Left ventricle myocardium inferior (tissue), 1 donor: ENCODE measurements around the gene CDC25B. TPM values are rescaled to one million over a fixed set of nuclear protein-coding genes. Genes with fewer than 3 reads are reported as not detected.
"Not testable (repeated sequence)": the region's sequence is repeated elsewhere in the genome, so short reads cannot be mapped to it uniquely, and the experiment has no call there.

Source experiments
- DNase-seq: peaks from one replicate; pipeline ENCODE4 v3.0.0-alpha.2; 2020
- H3K27ac ChIP-seq: fragments of 200-600 bp; replicated peaks from 2 replicates; pipeline ENCODE4 v1.8.0; 2021
- H3K27me3 ChIP-seq: fragments of 200-600 bp; 2 replicates; pipeline ENCODE4 v1.8.0; 2021; ENCODE audit warnings: low read depth
- H3K36me3 ChIP-seq: fragments of 200-600 bp; 2 replicates; pipeline ENCODE4 v1.8.0; 2021
- H3K4me1 ChIP-seq: fragments of 200-600 bp; 2 replicates; pipeline ENCODE4 v1.8.0; 2021
- H3K4me3 ChIP-seq: fragments of 200-600 bp; 2 replicates; pipeline ENCODE4 v1.8.0; 2021; ENCODE audit warnings: mild to moderate bottlenecking, moderate library complexity
- H3K9me3 ChIP-seq: fragments of 200-600 bp; replicated peaks from 2 replicates; pipeline ENCODE4 v1.8.0; 2021
- intact Hi-C: fragments of 100-400 bp; cut with micrococcal nuclease; formaldehyde crosslinking; loops from one replicate; pipeline ENCODE4 v1.11.0; 2022
- total RNA-seq: library from RNA; stranded (reverse); fragmentation: NEBNext Ultra II Directional; extraction: Animal tissue kit (Norgen Biotek cat#: 25700); gene quantifications from one replicate; pipeline ENCODE4 v1.2.1, GENCODE V29; 2021
- TF ChIP-seq, protein P1 (sequence below): fragments of 200-600 bp; IDR thresholded peaks from 2 replicates; pipeline ENCODE4 v1.8.0; 2021; ENCODE audit warnings: antibody characterized with exemption, mild to moderate bottlenecking, borderline replicate concordance
- donor health status: DM: no; HTN: yes; CAD: no; lungs with severe emphysema.

The CDC25B gene
- total RNA-seq, 1 donor from 2014 or later = 8.1 TPM

DNA sequence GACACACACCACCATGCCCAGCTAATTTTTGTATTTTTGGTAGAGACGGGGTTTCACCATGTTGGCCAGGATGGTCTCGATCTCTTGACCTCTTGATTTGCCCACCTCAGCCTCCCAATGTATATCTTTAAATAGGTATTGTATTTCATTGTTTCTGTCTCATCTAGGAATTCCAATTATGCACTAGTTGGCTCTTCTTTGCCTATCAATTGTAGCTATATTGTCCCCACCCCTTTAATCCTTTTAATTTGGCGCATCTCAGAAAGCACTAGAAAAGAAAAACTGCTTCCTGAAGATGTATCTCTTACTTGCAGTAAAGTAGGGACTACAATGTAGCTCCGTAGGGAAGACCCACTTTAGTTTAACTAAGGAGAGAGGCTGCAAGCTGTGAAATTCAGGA lies 40.0 kb downstream of the CDC25B start:
- intact Hi-C loops = no loop called here
- DNase-seq = no peak

DNA sequence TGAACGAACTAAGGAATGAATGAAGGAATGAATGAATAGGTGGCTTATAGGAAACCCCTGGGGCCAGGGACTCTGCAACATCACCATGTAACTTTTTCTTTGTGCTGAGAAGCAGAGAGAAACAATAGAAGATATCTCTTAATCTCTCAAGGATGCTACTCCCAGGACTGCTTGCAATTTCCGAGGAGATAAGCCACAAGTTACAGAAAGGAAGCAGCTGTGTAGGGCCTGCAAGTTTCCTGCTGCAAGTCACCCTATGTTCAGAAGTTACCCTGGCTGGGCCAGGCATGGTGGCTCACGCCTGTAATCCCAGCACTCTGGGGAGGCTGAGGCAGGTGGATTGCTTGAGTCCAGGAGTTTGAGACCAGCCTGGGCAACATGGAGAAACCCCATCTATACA lies 43.2 kb downstream of the CDC25B start:
- intact Hi-C loops = no loop called here
- Histone ChIP-seq H3K27ac (no peak overlapping the region), H3K4me1 (peaks cover 13% of the 10 kb centered on the region)

More for the DNA sequence above, 40.0 kb downstream of the CDC25B start:
- no peak overlapping the region for H3K4me3 ChIP-seq
- H3K36me3 ChIP-seq = no peaks in the 10 kb centered on the region
- H3K27ac ChIP-seq = no peak overlapping the region
- no peaks in the 10 kb centered on the region for H3K4me1 ChIP-seq
- no peaks in the 10 kb centered on the region for H3K9me3 ChIP-seq
- no peaks in the 10 kb centered on the region for H3K27me3 ChIP-seq
- TF ChIP-seq, protein P1, sequence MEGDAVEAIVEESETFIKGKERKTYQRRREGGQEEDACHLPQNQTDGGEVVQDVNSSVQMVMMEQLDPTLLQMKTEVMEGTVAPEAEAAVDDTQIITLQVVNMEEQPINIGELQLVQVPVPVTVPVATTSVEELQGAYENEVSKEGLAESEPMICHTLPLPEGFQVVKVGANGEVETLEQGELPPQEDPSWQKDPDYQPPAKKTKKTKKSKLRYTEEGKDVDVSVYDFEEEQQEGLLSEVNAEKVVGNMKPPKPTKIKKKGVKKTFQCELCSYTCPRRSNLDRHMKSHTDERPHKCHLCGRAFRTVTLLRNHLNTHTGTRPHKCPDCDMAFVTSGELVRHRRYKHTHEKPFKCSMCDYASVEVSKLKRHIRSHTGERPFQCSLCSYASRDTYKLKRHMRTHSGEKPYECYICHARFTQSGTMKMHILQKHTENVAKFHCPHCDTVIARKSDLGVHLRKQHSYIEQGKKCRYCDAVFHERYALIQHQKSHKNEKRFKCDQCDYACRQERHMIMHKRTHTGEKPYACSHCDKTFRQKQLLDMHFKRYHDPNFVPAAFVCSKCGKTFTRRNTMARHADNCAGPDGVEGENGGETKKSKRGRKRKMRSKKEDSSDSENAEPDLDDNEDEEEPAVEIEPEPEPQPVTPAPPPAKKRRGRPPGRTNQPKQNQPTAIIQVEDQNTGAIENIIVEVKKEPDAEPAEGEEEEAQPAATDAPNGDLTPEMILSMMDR = no peak

DNA sequence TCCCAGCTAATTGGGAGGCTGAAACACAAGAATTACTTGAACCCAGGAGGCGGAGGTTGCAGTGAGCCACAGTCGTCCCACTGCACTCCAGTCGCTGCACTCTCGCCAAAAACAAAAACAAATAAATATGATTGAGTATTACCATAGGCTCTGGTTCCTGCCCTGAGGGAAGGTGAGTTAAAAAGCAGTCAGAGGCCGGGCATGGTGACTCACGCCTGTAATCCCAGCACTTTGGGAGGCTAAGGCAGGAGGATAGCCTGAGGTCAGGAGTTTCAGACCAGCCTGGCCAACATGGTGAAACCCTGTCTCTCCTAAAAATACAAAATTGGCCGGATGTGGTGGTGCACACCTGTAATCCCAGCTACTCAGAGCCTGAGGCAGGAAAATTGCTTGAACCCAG lies 44.1 kb downstream of the CDC25B start:
- H3K4me3 ChIP-seq, DNase-seq, H3K36me3 ChIP-seq, H3K9me3 ChIP-seq, intact Hi-C loops, H3K27ac ChIP-seq, H3K27me3 ChIP-seq: not testable (repeated sequence)
- peaks cover 13% of the 10 kb centered on the region for H3K4me1 ChIP-seq

More for the DNA sequence above, 43.2 kb downstream of the CDC25B start:
- H3K9me3 ChIP-seq = no peaks in the 10 kb centered on the region
- no peaks in the 10 kb centered on the region for H3K27me3 ChIP-seq
- TF ChIP-seq, protein P1 = no peak
- H3K4me3 ChIP-seq = no peak overlapping the region
- H3K36me3 ChIP-seq = no peaks in the 10 kb centered on the region
- DNase-seq = no peak

DNA sequence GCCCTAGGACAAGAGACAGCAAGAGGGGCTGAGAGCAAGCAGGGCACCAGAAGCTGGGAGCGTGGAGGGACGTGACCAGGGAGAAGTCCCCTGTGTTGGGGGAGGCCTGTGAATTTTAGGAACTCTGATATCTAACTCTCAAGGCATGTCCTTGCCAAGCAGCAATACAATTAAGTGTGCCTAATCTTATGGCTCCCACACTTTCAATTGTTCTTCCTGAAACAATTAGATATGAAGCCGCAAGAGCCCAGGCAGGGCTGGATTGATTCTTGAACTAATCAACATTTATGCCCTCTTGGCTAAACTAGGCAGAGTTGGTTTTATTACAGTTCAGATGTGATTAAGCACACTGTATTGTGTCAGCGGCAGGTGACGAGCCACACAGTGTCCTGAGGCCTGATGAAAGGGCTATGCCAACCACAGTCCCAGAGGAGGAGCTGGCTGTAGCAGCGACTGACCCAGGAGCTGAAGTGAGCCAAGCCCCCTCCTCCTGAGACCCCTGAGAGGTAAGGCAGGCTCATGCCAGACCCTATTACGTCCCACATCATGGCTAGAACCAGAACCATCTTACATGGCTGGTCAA lies 46.3 kb downstream of the CDC25B start:
- peaks cover 31% of the 10 kb centered on the region for H3K4me1 ChIP-seq
- intact Hi-C loops = no loop called here
- DNase-seq = no peak
- no peaks in the 10 kb centered on the region for H3K9me3 ChIP-seq
- no peak overlapping the region for H3K4me3 ChIP-seq
- peak overlapping the region; percentile 54 for H3K27ac ChIP-seq
- H3K36me3 ChIP-seq = no peaks in the 10 kb centered on the region
- TF ChIP-seq, protein P1 = no peak
- H3K27me3 ChIP-seq = no peaks in the 10 kb centered on the region

DNA sequence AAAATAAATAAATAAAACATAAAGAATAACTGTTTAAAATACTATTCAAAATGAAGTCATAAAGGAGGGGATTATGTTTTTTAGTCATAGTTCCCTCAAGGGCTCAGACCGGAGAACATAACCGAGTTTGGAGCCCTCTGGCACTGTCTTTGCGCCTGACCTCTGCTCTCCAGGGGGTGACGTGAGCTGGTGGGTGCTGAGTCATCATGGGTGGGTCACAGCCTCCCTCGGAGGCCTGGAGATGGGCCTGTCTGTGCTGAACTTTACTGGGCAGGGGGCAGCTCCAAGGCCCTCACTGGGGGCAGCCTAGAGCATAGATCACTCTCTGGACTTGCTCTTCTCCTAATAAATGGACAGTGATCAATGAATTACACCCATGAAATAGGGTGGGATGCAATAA lies 47.4 kb downstream of the CDC25B start:
- intact Hi-C loops = no loop called here
- TF ChIP-seq, protein P1 = no peak

DNA sequence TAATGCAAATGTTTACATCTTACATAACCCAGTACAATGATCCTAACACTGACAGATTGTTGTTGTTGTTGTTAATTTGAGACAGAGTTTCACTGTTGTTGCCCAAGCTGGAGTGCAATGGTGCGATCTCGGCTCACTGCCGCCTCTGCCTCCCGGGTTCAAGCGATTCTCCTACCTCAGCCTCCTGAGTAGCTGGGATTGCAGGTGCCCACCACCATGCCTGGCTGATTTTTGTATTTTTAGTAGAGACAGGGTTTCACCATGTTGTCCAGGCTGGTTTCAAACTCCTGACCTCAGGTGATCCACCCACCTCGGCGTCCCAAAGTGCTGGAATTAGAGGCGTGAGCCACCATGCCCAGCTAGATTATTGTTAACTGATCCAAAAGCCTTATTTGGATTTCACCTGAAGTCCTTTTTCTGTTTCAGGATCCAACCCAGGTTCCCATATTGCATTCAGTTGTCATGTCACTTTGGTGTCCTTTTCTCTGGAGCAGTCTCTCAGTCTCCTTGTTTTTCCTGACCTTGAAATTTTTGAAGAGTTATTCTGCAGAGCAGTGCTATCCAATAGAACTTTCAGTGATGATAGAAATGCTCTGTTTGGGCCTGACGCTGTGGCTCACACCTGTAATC lies 48.0 kb downstream of the CDC25B start:
- intact Hi-C loops, H3K9me3 ChIP-seq, H3K27me3 ChIP-seq, DNase-seq, H3K4me3 ChIP-seq, H3K36me3 ChIP-seq, H3K27ac ChIP-seq: not testable (repeated sequence)
- peaks cover 47% of the 10 kb centered on the region for H3K4me1 ChIP-seq

More for the DNA sequence above, 47.4 kb downstream of the CDC25B start:
- no peak overlapping the region for H3K4me3 ChIP-seq
- no peaks in the 10 kb centered on the region for H3K9me3 ChIP-seq
- H3K36me3 ChIP-seq = no peaks in the 10 kb centered on the region
- H3K27me3 ChIP-seq = no peaks in the 10 kb centered on the region
- no peak overlapping the region for H3K27ac ChIP-seq
- H3K4me1 ChIP-seq = peaks cover 42% of the 10 kb centered on the region
- no peak for DNase-seq
